ENCODE data around the gene SLC30A7. TPM values are rescaled to one million over a fixed set of nuclear protein-coding genes. Genes with fewer than 3 reads are reported as not detected.

The SLC30A7 gene
- total and polyA plus RNA-seq, 2 of the 13 experiments (the other 11 are each of a cell fraction or from before 2014, with no cell fraction given): 8.3 to 40.8 TPM

DNA sequence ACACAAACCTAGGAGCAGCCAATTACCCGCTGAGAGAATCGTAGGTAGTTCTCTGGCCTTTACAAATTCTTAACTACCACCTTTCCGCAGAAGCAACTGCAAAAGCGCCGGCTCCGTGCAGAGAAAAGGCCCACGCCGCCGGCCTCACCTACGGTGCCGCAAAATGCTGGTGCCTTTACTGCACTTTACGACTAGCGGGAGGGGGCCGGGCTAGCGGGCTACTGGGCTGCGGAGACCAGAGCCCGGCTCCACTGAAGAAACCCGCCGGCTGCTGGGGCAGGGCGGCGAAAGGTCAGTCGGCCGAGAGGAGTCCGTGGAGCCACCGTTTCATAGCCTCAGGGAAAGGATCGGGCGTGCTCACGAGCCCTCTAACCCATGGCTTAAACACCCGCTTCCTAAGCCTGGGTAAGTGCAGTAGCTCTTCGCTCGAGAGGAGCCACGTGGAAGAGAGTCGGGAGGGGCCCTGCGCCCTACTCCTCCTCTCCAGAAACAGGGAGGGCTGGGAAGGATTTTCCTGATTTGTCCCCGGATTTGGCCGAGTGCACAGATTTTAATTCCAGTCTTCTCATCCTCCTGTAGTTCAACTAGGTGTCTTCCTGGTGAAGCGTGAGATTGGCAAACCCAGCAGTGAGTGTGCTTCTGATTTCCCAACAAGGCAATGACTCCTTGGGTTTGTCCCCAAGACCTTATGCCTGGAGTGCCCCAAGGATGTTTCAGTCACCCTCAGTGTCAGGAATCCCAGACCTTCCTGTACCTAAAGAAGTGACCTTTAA, 130.0 kb downstream of the SLC30A7 start, which contains the start of gene DPH5:
TSS of gene DPH5 (minus strand) at position 128 of the 773 bp plus-strand sequence. CDS start 341 bp downstream, outside the sequence.
- ChIA-PET CTCF (ENCODE audit: low intra/inter-chr PET ratio, low total read pairs) (no interaction called here), POLR2A (interaction anchor here (1.2 to 1.7 kb wide), 3 partner anchors 11 to 112 kb away, joined by 3 to 4 read pairs (median 4); no protein-coding TSS in a partner anchor)
- Histone ChIP-seq H3K27ac (ENCODE audit: extremely low read length, insufficient read depth, low read length) (peak within 1 kb of the TSS; percentile 81), H3K4me2 (ENCODE audit: low read depth, low read length) (peak within 1 kb of the TSS; percentile 88), H3K79me2 (ENCODE audit: insufficient read depth, low read length) (peaks cover 28% of the 10 kb centered on the region), H3K9me3 (ENCODE audit: low read length) (no peaks in the 10 kb centered on the region), H3K9ac (ENCODE audit: insufficient read depth, low read depth, low read length) (peak within 1 kb of the TSS; percentile 89), H2AFZ (ENCODE audit: low read length) (peak within 1 kb of the TSS; percentile 84), H4K20me1 (ENCODE audit: insufficient read depth, low read length) (no peaks in the 10 kb centered on the region), H3K27me3 (ENCODE audit: control insufficient read depth in 1 of 2, insufficient read depth in 2 of 2, low read length in 2 of 2) (peaks cover 0 to 5% of the 10 kb centered on the region in 2 experiments; a peak in 1 of 5 replicates), H3K4me3 (replicated peaks in 1 of 3; ENCODE audit: insufficient read depth in 1 of 3, low read depth in 2 of 3, low read length in 3 of 3) (peak within 1 kb of the TSS; percentile 78 to 90 (median 83)), H3K36me3 (replicated peaks in 1 of 2; ENCODE audit: control insufficient read depth in 1 of 2, insufficient read depth in 2 of 2, low read length in 2 of 2) (0 out of 5 replicates have a peak, but pooled peaks cover 0 to 5% of the 10 kb centered on the region in 2 experiments), H3K4me1 (ENCODE audit: insufficient read depth, low read length) (peaks cover 38% of the 10 kb centered on the region)
- ATAC-seq (peak; percentile 97), DNase-seq (ENCODE audit: low spot score) (peak; percentile 82), FAIRE-seq (peak; percentile 36)
- TSS peak; percentile 83 for BruUV-seq (replicated peaks)
- in situ Hi-C loops (cut with HindIII; ENCODE audit: extremely low pct_ligation_motif_present, low pct_unique_long_range_greater_than_20kb) (no loop called here), intact Hi-C loops (cut with micrococcal nuclease; ENCODE audit: unreplicated experiment) (loop anchor here (1.0 to 5.0 kb wide), 2 partner anchors 212 to 261 kb away; no protein-coding TSS in a partner anchor)
- WGBS (ENCODE audit: low lambda C conversion rate): 2% methylated on average over 9 of the region's 37 CpGs
- TF ChIP-seq SOX5 (CRISPR knock-in tag; IDR thresholded peaks at IDR 0.05; ENCODE audit: borderline replicate concordance) (peak; percentile 54; the same call in 1 of the 2 replicates), ZNF782 (CRISPR knock-in tag; IDR thresholded peaks at IDR 0.05; ENCODE audit: borderline replicate concordance) (no peak), GABPB1 (CRISPR knock-in tag; IDR thresholded peaks at IDR 0.05) (peak; percentile 79), YEATS4 (CRISPR knock-in tag; IDR thresholded peaks at IDR 0.05; ENCODE audit: borderline replicate concordance) (peak; percentile 96), ZNF207 (IDR thresholded peaks at IDR 0.05; ENCODE audit: borderline replicate concordance) (no peak), ETS1 (CRISPR knock-in tag; IDR thresholded peaks at IDR 0.05) (0 out of 2 replicates have a peak, but pooled peaks have one; percentile 39), ELF1 (CRISPR knock-in tag; IDR thresholded peaks at IDR 0.05) (0 out of 2 replicates have a peak, but pooled peaks have one; percentile 24), ZNF724P (CRISPR knock-in tag; IDR thresholded peaks at IDR 0.05; ENCODE audit: borderline replicate concordance) (no peak; the same call in 1 of the 2 replicates), TBX2 (CRISPR knock-in tag; IDR thresholded peaks at IDR 0.05; ENCODE audit: borderline replicate concordance) (peak; percentile 44; the same call in 1 of the 2 replicates), MTF1 (CRISPR knock-in tag; IDR thresholded peaks at IDR 0.05) (no peak), NFYC (CRISPR knock-in tag; IDR thresholded peaks at IDR 0.05) (no peak), NKX3-1 (CRISPR knock-in tag; IDR thresholded peaks at IDR 0.05) (peak; percentile 68; the same call in 1 of the 2 replicates)
- TF ChIP-seq, protein P1, sequence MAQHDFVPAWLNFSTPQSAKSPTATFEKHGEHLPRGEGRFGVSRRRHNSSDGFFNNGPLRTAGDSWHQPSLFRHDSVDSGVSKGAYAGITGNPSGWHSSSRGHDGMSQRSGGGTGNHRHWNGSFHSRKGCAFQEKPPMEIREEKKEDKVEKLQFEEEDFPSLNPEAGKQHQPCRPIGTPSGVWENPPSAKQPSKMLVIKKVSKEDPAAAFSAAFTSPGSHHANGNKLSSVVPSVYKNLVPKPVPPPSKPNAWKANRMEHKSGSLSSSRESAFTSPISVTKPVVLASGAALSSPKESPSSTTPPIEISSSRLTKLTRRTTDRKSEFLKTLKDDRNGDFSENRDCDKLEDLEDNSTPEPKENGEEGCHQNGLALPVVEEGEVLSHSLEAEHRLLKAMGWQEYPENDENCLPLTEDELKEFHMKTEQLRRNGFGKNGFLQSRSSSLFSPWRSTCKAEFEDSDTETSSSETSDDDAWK (CRISPR knock-in tag; IDR thresholded peaks at IDR 0.05): no peak
- TF ChIP-seq, protein P2, sequence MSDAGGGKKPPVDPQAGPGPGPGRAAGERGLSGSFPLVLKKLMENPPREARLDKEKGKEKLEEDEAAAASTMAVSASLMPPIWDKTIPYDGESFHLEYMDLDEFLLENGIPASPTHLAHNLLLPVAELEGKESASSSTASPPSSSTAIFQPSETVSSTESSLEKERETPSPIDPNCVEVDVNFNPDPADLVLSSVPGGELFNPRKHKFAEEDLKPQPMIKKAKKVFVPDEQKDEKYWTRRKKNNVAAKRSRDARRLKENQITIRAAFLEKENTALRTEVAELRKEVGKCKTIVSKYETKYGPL (CRISPR knock-in tag; IDR thresholded peaks at IDR 0.05): 0 out of 2 replicates have a peak, but pooled peaks have one; percentile 21
- TF ChIP-seq, protein P3, sequence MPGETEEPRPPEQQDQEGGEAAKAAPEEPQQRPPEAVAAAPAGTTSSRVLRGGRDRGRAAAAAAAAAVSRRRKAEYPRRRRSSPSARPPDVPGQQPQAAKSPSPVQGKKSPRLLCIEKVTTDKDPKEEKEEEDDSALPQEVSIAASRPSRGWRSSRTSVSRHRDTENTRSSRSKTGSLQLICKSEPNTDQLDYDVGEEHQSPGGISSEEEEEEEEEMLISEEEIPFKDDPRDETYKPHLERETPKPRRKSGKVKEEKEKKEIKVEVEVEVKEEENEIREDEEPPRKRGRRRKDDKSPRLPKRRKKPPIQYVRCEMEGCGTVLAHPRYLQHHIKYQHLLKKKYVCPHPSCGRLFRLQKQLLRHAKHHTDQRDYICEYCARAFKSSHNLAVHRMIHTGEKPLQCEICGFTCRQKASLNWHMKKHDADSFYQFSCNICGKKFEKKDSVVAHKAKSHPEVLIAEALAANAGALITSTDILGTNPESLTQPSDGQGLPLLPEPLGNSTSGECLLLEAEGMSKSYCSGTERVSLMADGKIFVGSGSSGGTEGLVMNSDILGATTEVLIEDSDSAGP (CRISPR knock-in tag; IDR thresholded peaks at IDR 0.05; ENCODE audit: borderline replicate concordance): peak; percentile 76; the same call in 1 of the 2 replicates
- TF ChIP-seq, protein P4, sequence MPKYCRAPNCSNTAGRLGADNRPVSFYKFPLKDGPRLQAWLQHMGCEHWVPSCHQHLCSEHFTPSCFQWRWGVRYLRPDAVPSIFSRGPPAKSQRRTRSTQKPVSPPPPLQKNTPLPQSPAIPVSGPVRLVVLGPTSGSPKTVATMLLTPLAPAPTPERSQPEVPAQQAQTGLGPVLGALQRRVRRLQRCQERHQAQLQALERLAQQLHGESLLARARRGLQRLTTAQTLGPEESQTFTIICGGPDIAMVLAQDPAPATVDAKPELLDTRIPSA (CRISPR knock-in tag; IDR thresholded peaks at IDR 0.05; ENCODE audit: borderline replicate concordance): no peak
- TF ChIP-seq, protein P5, sequence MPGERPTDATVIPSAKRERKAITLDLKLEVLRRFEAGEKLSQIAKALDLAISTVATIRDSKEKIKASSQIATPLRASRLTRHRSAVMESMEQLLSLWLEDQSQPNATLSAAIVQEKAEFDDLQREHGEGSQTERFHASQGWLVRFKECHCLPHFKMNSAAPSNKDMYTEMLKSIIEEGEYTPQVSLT (CRISPR knock-in tag; IDR thresholded peaks at IDR 0.05; ENCODE audit: borderline replicate concordance, low read depth): no peak
